GM12878 (cell line): ENCODE data around the gene MFAP3L. TPM values are rescaled to one million over a fixed set of nuclear protein-coding genes. Genes with fewer than 3 reads are reported as not detected.

Experiments
- ATAC-seq: fragments of 200-7000 bp; cut with Tn5 transposase; 3 replicates; pipeline ENCODE4 v1.9.1; 2020; ENCODE audit warnings: mild to moderate bottlenecking, moderate library complexity
- BruUV-seq: library from RNA; stranded (reverse); fragments of 400-500 nt; replicated peaks from 2 replicates; lab custom pipeline; 2021; lab: Mats Ljungman, UMichigan
- CTCF ChIA-PET: fragments of 300-600 bp; sonication (Branson Sonifier 250); formaldehyde crosslinking; extraction: SDS; loops from one replicate; lab custom pipeline; 2021; ENCODE audit warnings: inconsistent platforms; lab: Yijun Ruan, JAX
- POLR2A ChIA-PET: fragments of 350-600 bp; formaldehyde crosslinking; extraction: SDS; loops from one replicate; lab custom pipeline; 2021; ENCODE audit warnings: inconsistent platforms; lab: Charles Lee
- RAD21 ChIA-PET: fragments of 300-600 bp; sonication (Branson Sonifier 250); formaldehyde crosslinking; loops from one replicate; lab custom pipeline; 2023; ENCODE audit warnings: antibody characterized with exemption; ENCODE audit not compliant: unreplicated experiment; lab: Charles Lee
- SMC1A ChIA-PET: fragments of 300-600 bp; sonication (Branson Sonifier 250); formaldehyde crosslinking; loops from one replicate; lab custom pipeline; 2023; ENCODE audit not compliant: unreplicated experiment, uncharacterized antibody; lab: Charles Lee
- DNase-seq: peaks from one replicate; pipeline ENCODE4 v3.0.0-alpha.2; 2011; ENCODE audit warnings: low read depth, low spot score
- FAIRE-seq: peaks from 3 replicates; lab custom pipeline; 2011; peaks lifted over from hg19 to GRCh38; lab: Jason Lieb, UNC
- H2AFZ ChIP-seq: 2 replicates; pipeline ENCODE4 v1.6.0; 2011; ENCODE audit warnings: low read depth, low read length, control low read depth; ENCODE audit not compliant: control insufficient read depth
- H3K27ac ChIP-seq: 2 replicates; pipeline ENCODE4 v1.5.1; 2011; ENCODE audit warnings: control low read depth; ENCODE audit not compliant: control insufficient read depth, insufficient read depth
- H3K27me3 ChIP-seq, 2 experiments: replicated peaks in 1 of 2; 2 replicates each; pipeline versions ENCODE4 v1.6.0 to v1.6.1; 2011; ENCODE audit warnings: low read length in 1 of 2; ENCODE audit not compliant: control insufficient read depth in 2 of 2, insufficient read depth in 2 of 2
- H3K36me3 ChIP-seq, 2 experiments: 2 replicates each; pipeline ENCODE4 v1.5.1; 2011; ENCODE audit warnings: low read length in 1 of 2; ENCODE audit not compliant: control insufficient read depth in 2 of 2, insufficient read depth in 2 of 2
- H3K4me1 ChIP-seq: 2 replicates; pipeline ENCODE4 v1.6.1; 2011; ENCODE audit warnings: mild to moderate bottlenecking, low read length, moderate library complexity, mixed read lengths; ENCODE audit not compliant: control insufficient read depth, insufficient read depth
- H3K4me2 ChIP-seq: 2 replicates; pipeline ENCODE4 v1.6.0; 2011; ENCODE audit warnings: control low read depth; ENCODE audit not compliant: control insufficient read depth, insufficient read depth
- H3K4me3 ChIP-seq: fragments of 200-600 bp; sonication (generic); 2 replicates; pipeline ENCODE4 v1.5.1; 2016
- H3K79me2 ChIP-seq: 2 replicates; pipeline ENCODE4 v1.6.0; 2011; ENCODE audit warnings: low read length; ENCODE audit not compliant: control insufficient read depth, insufficient read depth
- H3K9ac ChIP-seq: 2 replicates; pipeline ENCODE4 v1.8.0; 2011; ENCODE audit warnings: low read length, control low read depth, mixed read lengths; ENCODE audit not compliant: control insufficient read depth, insufficient read depth
- H3K9me3 ChIP-seq: replicated peaks from 3 replicates; pipeline ENCODE4 v1.5.1; 2011; ENCODE audit warnings: mild to moderate bottlenecking, low read length; ENCODE audit not compliant: control insufficient read depth, insufficient read depth
- H4K20me1 ChIP-seq: 2 replicates; pipeline ENCODE4 v1.6.0; 2011; ENCODE audit not compliant: control insufficient read depth, insufficient read depth
- BCL3 ChIP-seq: IDR thresholded peaks from 2 replicates; pipeline ENCODE4 v1.6.1; 2011; ENCODE audit warnings: borderline replicate concordance, low read depth, mild to moderate bottlenecking, moderate library complexity, low read length; ENCODE audit not compliant: insufficient read depth, poor library complexity, severe bottlenecking
- BRCA1 ChIP-seq: IDR thresholded peaks from 2 replicates; pipeline ENCODE4 v1.6.1; 2011; ENCODE audit warnings: low read depth, low read length, improper control_type of control experiment
- CBFB ChIP-seq: IDR thresholded peaks from 2 replicates; pipeline ENCODE4 v1.6.1; 2016; ENCODE audit warnings: antibody characterized with exemption, low read depth
- CHD2 ChIP-seq: IDR thresholded peaks from 2 replicates; pipeline ENCODE4 v1.6.1; 2011; ENCODE audit warnings: low read depth, low read length, improper control_type of control experiment, borderline replicate concordance
- ELK1 ChIP-seq: IDR thresholded peaks from 2 replicates; pipeline ENCODE4 v1.6.1; 2012; ENCODE audit warnings: low read depth, low read length, improper control_type of control experiment
- IKZF2 ChIP-seq, 2 experiments: fragments of 450-650 bp; IDR thresholded peaks; 2 replicates each; pipeline ENCODE4 v1.6.1; 2017; ENCODE audit warnings: mild to moderate bottlenecking in 2 of 2, moderate library complexity in 2 of 2
- MLLT1 ChIP-seq: fragments of 450-650 bp; IDR thresholded peaks from 2 replicates; pipeline ENCODE4 v1.6.1; 2016; ENCODE audit warnings: mild to moderate bottlenecking
- NFYB ChIP-seq: IDR thresholded peaks from 2 replicates; pipeline ENCODE4 v1.6.1; 2011; ENCODE audit warnings: low read depth, mild to moderate bottlenecking, low read length, improper control_type of control experiment, moderate library complexity; ENCODE audit not compliant: insufficient read depth
- PAX5 ChIP-seq: IDR thresholded peaks from 2 replicates; pipeline ENCODE4 v1.6.1; 2011; ENCODE audit warnings: low read depth, low read length, borderline replicate concordance
- POLR2AphosphoS2 ChIP-seq: IDR thresholded peaks from 2 replicates; pipeline ENCODE4 v1.6.1; 2011; ENCODE audit warnings: low read depth, mild to moderate bottlenecking, low read length, improper control_type of control experiment, moderate library complexity
- RBBP5 ChIP-seq: fragments of 200-600 bp; sonication (generic); conservative IDR thresholded peaks from 2 replicates; pipeline ENCODE4 v1.6.1; 2016
- SMAD5 ChIP-seq: IDR thresholded peaks from 2 replicates; pipeline ENCODE4 v1.6.1; 2016; ENCODE audit warnings: antibody characterized with exemption, low read depth
- SPI1 ChIP-seq: IDR thresholded peaks from 2 replicates; pipeline ENCODE4 v1.6.1; 2011; ENCODE audit warnings: low read depth, mild to moderate bottlenecking, low read length, moderate library complexity, borderline replicate concordance; ENCODE audit not compliant: insufficient read depth
- STAT1 ChIP-seq: fragments of 450-650 bp; conservative IDR thresholded peaks from 2 replicates; pipeline ENCODE4 v1.6.1; 2014; ENCODE audit warnings: antibody characterized with exemption, mild to moderate bottlenecking
- USF2 ChIP-seq: IDR thresholded peaks from 2 replicates; pipeline ENCODE4 v1.6.1; 2011; ENCODE audit warnings: low read depth, low read length, improper control_type of control experiment, borderline replicate concordance
- ZBED1 ChIP-seq: IDR thresholded peaks from 2 replicates; pipeline ENCODE4 v1.6.1; 2016; ENCODE audit warnings: borderline replicate concordance
- WGBS: methylation state at CpG from one replicate; pipeline ENCODE4 v1.1.6; 2016; ENCODE audit warnings: low lambda C conversion rate; ENCODE audit not compliant: insufficient replicate concordance, insufficient coverage; ENCODE audit errors: missing lambda C conversion rate; 5-methylcytosine and 5-hydroxymethylcytosine counted together
- in situ Hi-C: fragments of 300-500 bp; cut with MboI; formaldehyde crosslinking; loops from 9 replicates; pipeline ENCODE4 v1.14.3; 2018; ENCODE audit warnings: mixed read lengths
- intact Hi-C: fragments of 100-400 bp; cut with micrococcal nuclease; formaldehyde crosslinking; loops from one replicate; pipeline ENCODE4 v1.14.2; 2022; ENCODE audit not compliant: unreplicated experiment
- polyA plus RNA-seq, 11 experiments: library from polyadenylated mRNA; depleted of rRNA in 4 of 11; unstranded in 6 of 11; stranded (reverse) in 5 of 11; fragments of >200 nt; fragmentation: Nextera tagmentation in 4 of 11; fragmentation: Illumina TruSeq in 1 of 11; extraction: Ambion mirVana in 4 of 11; extraction: Trizol in 1 of 11; gene quantifications; 1 replicate in 1 of 11; 2 replicates in 10 of 11; pipeline versions ENCODE4 v1.2.1 to v1.2.3, GENCODE V29; 2011 to 2016; ENCODE audit warnings: inconsistent platforms in 2 of 11, missing spikeins in 2 of 11, low read depth in 1 of 11
- total RNA-seq, 4 experiments: library from RNA; depleted of rRNA in 3 of 4; stranded (reverse); fragments of >200 nt in 3 of 4; fragmentation: Illumina TruSeq in 1 of 4; extraction: Trizol in 1 of 4; gene quantifications; 2 replicates each; pipeline versions ENCODE4 v1.2.1 to v1.2.3, GENCODE V29; 2013 to 2021

Gene MFAP3L
- total and polyA plus RNA-seq, 10 of the 15 experiments (the other 5 are each of a cell fraction or from before 2014, with no cell fraction given), result 0.10 to 3.0 TPM; not detected in 8

- Histone ChIP-seq H3K9ac (no peak overlapping the region), H3K4me1 (no peaks in the 10 kb centered on the region), H2AFZ (no peak overlapping the region), H3K27ac (no peak overlapping the region), H3K9me3 (no peaks in the 10 kb centered on the region), H3K27me3 (0 out of 4 replicates have a peak, but pooled peaks cover 0 to 2% of the 10 kb centered on the region in 2 experiments), H3K36me3 (no peaks in the 10 kb centered on the region), H3K79me2 (no peaks in the 10 kb centered on the region), H3K4me2 (no peak overlapping the region), H4K20me1 (no peaks in the 10 kb centered on the region), H3K4me3 (no peak overlapping the region)
- WGBS, result 23% methylated on average over 2 of the region's 2 CpGs
- RAD21 ChIA-PET, result no interaction called here
- SMC1A ChIA-PET, result no interaction called here
- intact Hi-C loops, result no loop called here
- TF ChIP-seq ZBED1, result no peak
- no peak for TF ChIP-seq NFYB
- no peak for TF ChIP-seq CHD2
- TF ChIP-seq BCL3, result no peak
- no peak for TF ChIP-seq USF2
- TF ChIP-seq RBBP5, result no peak
- no peak for TF ChIP-seq ELK1
- TF ChIP-seq POLR2AphosphoS2, result no peak
- TF ChIP-seq IKZF2 (IDR thresholded peaks at IDR 0.05), result no peak
- no peak for TF ChIP-seq SPI1
- TF ChIP-seq CBFB, result no peak
- TF ChIP-seq PAX5, result no peak
- TF ChIP-seq STAT1, result no peak
- TF ChIP-seq MLLT1, result no peak
- TF ChIP-seq SMAD5, result no peak
- TF ChIP-seq BRCA1, result no peak
- POLR2A ChIA-PET, result interaction anchor here (0.5 kb wide), 1 partner anchor 373 kb away, joined by 3 read pairs; the partner anchor contains the start of gene NEK1
- ATAC-seq (peak; percentile 52), FAIRE-seq (no peak), DNase-seq (no peak)
- in situ Hi-C loops, result no loop called here
- BruUV-seq, result no TSS peak
- CTCF ChIA-PET, result interaction anchor here (0.9 kb wide), 1 partner anchor 50 kb away, joined by 3 read pairs; no protein-coding TSS in a partner anchor
Observed at GRCh38 chr4:169985881-169986280, 40.3 kb downstream of the MFAP3L start.
